Stimulated activated CD8-positive, alpha-beta memory T cell treated with anti-CD3 and anti-CD28 coated beads, Interleukin-15, amount 100 ng/mL, for 4 hours (primary cell): Measurements from ENCODE around the gene CDH13.

Experiments
- DNase-seq, 2 donors: peaks; one replicate each; pipeline ENCODE4 v3.0.0-alpha.2; 2020; ENCODE audit warnings: low read depth in 2 of 2

CDH13 gene

GRCh38 chr16:82626791-82627261, at the start of gene CDH13:
TSS of gene CDH13 (plus strand) at chr16:82626969.
- no peak for DNase-seq

- DNase-seq = no peak
Observed at GRCh38 chr16:82580298-82580890, 46.4 kb upstream of the CDH13 start.

- DNase-seq = no peak
Observed at GRCh38 chr16:82582975-82583374, 43.8 kb upstream of the CDH13 start.

GRCh38 chr16:82583422-82583821, 43.3 kb upstream of the CDH13 start:
- no peak for DNase-seq

GRCh38 chr16:82584553-82585152, 42.1 kb upstream of the CDH13 start:
- no peak for DNase-seq

GRCh38 chr16:82585675-82586074, 41.1 kb upstream of the CDH13 start:
- DNase-seq = no peak

- DNase-seq = no peak
Observed at GRCh38 chr16:82586130-82586529, 40.6 kb upstream of the CDH13 start.

- DNase-seq = no peak
Observed at GRCh38 chr16:82587289-82587688, 39.5 kb upstream of the CDH13 start.

- DNase-seq = no peak
Observed at GRCh38 chr16:82589407-82589806, 37.4 kb upstream of the CDH13 start.

- DNase-seq = no peak
Observed at GRCh38 chr16:82594114-82594513, 32.7 kb upstream of the CDH13 start.

- no peak for DNase-seq
Observed at GRCh38 chr16:82598771-82599170, 28.0 kb upstream of the CDH13 start.

GRCh38 chr16:82601989-82602640, 24.7 kb upstream of the CDH13 start:
- DNase-seq = no peak

- DNase-seq = no peak
Observed at GRCh38 chr16:82603784-82604411, 22.9 kb upstream of the CDH13 start.

GRCh38 chr16:82605076-82605475, 21.7 kb upstream of the CDH13 start:
- no peak for DNase-seq

- no peak for DNase-seq
Observed at GRCh38 chr16:82605863-82606620, 20.7 kb upstream of the CDH13 start.

- no peak for DNase-seq
Observed at GRCh38 chr16:82609140-82609539, 17.6 kb upstream of the CDH13 start.

- no peak for DNase-seq
Observed at GRCh38 chr16:82612263-82612662, 14.5 kb upstream of the CDH13 start.

- no peak for DNase-seq
Observed at GRCh38 chr16:82616356-82616755, 10.4 kb upstream of the CDH13 start.

GRCh38 chr16:82621781-82622180, 5.0 kb upstream of the CDH13 start:
- DNase-seq = no peak

GRCh38 chr16:82623241-82623640, 3.5 kb upstream of the CDH13 start:
- DNase-seq = no peak

GRCh38 chr16:82625066-82625968, 1.5 kb upstream of the CDH13 start:
- DNase-seq = no peak
